DMS153 treated with DMSO at 0.1 percent for 48 hours (cell line): ENCODE data around the gene EBLN2.
"Not testable (repeated sequence)": the region's sequence is repeated elsewhere in the genome, so short reads cannot be mapped to it uniquely, and the experiment has no call there.

Experiments used
- DNase-seq: peaks from one replicate; lab custom pipeline; 2025; ENCODE audit not compliant: unreplicated experiment; lab: John Stamatoyannopoulos, UW

EBLN2 gene

GRCh38 chr3:73056845-73057150, 4.7 kb upstream of the EBLN2 start:
- DNase-seq: no peak

GRCh38 chr3:73060302-73060723, 1.1 kb upstream of the EBLN2 start:
- no peak for DNase-seq

GRCh38 chr3:73066243-73066642, 4.8 kb downstream of the EBLN2 start:
- DNase-seq: not testable (repeated sequence)

GRCh38 chr3:73068419-73068818, 7.0 kb downstream of the EBLN2 start:
- no peak for DNase-seq

- DNase-seq: no peak
Observed at GRCh38 chr3:73069187-73069586, 7.7 kb downstream of the EBLN2 start.

- DNase-seq: no peak
Observed at GRCh38 chr3:73069775-73070444, 8.5 kb downstream of the EBLN2 start.

- no peak for DNase-seq
Observed at GRCh38 chr3:73070675-73071575, 9.5 kb downstream of the EBLN2 start.

GRCh38 chr3:73071952-73072351, 10.5 kb downstream of the EBLN2 start:
- no peak for DNase-seq

- no peak for DNase-seq
Observed at GRCh38 chr3:73072634-73073033, 11.2 kb downstream of the EBLN2 start.

GRCh38 chr3:73073091-73073707, 11.7 kb downstream of the EBLN2 start:
- DNase-seq: no peak

- DNase-seq: no peak
Observed at GRCh38 chr3:73074781-73075180, 13.3 kb downstream of the EBLN2 start.

- no peak for DNase-seq
Observed at GRCh38 chr3:73080216-73080966, 18.9 kb downstream of the EBLN2 start.

GRCh38 chr3:73081140-73081539, 19.7 kb downstream of the EBLN2 start:
- no peak for DNase-seq

GRCh38 chr3:73084170-73084569, 22.7 kb downstream of the EBLN2 start:
- DNase-seq: no peak

GRCh38 chr3:73086071-73086494, 24.6 kb downstream of the EBLN2 start:
- no peak for DNase-seq

GRCh38 chr3:73094129-73094528, 32.7 kb downstream of the EBLN2 start:
- no peak for DNase-seq

GRCh38 chr3:73094951-73095350, 33.5 kb downstream of the EBLN2 start:
- DNase-seq: no peak

- no peak for DNase-seq
Observed at GRCh38 chr3:73096169-73096568, 34.7 kb downstream of the EBLN2 start.

GRCh38 chr3:73098026-73098425, 36.6 kb downstream of the EBLN2 start:
- DNase-seq: no peak

GRCh38 chr3:73098873-73099272, 37.4 kb downstream of the EBLN2 start:
- DNase-seq: no peak
